Measurements from ENCODE around the gene CHST3.
"Not testable (repeated sequence)": the region's sequence is repeated elsewhere in the genome, so short reads cannot be mapped to it uniquely, and the experiment has no call there.

The CHST3 gene

DNA sequence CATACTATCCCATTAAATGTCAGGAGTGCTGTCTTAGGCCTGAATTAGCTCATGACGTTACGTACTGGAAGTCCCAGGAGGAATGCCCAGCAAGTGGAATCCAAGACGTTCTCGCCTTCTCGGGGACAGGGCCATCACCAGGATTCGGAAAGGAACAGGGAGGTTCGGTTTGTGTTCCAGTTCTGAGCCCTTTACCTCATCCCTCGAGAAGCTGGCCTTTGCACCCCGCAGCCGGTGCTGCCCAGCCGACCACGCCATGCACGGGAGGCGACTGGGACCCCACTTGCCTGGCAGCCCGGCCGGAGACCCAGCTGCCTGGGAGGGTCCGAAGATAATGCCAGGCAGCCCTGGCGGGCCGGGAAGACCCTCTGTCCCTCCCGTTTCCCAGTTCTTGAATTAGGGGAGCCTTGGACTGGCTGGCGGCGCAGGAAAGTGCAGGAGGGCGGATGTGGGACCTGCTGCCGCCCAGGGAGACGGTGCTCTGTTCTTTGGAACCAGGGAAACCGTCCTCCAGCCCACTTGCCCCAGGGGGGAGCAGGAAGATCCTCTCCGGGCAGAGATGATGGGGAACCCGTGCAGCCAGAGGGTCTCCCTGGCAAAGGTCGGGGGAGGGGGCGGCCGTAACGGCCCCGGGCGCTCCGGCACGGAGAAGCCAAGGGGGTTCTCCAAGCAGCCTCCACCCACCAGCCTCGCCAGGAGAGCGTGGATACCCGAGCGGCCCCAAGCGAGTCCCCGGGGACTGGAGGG, 671 bp upstream of the CHST3 start:
- Histone ChIP-seq H3K36me3 (no peaks in the 10 kb centered on the region), H3K27me3 (peaks cover 98% of the 10 kb centered on the region), H3K27ac (no peak overlapping the region), H3K4me1 (ENCODE audit: control insufficient read depth in 1 of 2, insufficient read depth in 1 of 2, low read depth in 1 of 2, low read length in 1 of 2) (peaks cover 0 to 4% of the 10 kb centered on the region in 2 experiments), H3K4me3 (ENCODE audit: low read depth in 1 of 2, low read length in 1 of 2) (no peak overlapping the region), H3K9me3 (no peaks in the 10 kb centered on the region)
- TF ChIP-seq, protein P1, sequence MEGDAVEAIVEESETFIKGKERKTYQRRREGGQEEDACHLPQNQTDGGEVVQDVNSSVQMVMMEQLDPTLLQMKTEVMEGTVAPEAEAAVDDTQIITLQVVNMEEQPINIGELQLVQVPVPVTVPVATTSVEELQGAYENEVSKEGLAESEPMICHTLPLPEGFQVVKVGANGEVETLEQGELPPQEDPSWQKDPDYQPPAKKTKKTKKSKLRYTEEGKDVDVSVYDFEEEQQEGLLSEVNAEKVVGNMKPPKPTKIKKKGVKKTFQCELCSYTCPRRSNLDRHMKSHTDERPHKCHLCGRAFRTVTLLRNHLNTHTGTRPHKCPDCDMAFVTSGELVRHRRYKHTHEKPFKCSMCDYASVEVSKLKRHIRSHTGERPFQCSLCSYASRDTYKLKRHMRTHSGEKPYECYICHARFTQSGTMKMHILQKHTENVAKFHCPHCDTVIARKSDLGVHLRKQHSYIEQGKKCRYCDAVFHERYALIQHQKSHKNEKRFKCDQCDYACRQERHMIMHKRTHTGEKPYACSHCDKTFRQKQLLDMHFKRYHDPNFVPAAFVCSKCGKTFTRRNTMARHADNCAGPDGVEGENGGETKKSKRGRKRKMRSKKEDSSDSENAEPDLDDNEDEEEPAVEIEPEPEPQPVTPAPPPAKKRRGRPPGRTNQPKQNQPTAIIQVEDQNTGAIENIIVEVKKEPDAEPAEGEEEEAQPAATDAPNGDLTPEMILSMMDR (IDR thresholded peaks at IDR 0.05) = no peak

DNA sequence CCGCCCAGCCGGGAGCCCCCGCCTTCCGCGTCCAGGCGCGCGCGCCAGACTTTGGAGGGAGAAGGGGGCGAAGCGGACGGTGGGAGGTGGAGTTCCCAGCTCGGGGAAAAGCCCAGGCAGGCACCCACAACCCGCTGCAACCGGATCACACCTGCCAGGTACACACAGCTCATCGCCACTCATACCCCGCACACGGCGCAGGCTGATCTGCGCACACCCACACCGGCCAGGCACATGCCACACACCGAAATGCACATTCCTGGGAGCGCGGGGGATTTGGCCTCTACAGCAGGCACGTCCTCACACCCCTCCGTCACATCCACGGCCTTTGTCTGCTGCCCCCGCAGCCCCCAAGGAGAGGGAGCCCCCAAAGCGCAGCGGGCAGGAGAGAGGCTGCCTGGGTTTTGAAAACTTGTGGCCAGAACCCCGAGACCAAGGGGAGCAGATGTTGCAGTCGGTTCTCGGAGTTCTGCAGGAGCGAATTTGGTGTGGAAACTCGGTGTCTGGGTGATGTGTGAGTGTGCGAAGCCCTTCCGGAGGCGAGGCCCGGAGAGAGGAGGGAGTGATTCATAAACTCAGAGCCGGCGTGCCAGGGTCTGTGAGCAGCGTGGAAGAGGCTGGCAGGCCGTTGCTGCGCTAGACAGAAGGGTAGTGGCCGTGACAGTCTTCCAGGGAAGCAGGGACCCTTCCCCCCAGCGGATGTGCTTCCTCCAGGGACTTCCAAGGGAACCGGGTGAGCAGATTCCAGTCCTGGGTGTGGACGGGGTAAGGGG, 734 bp downstream of the CHST3 start:
- Histone ChIP-seq H3K36me3 (no peaks in the 10 kb centered on the region), H3K27ac (no peak overlapping the region), H3K4me3 (ENCODE audit: low read depth in 1 of 2, low read length in 1 of 2) (no peak overlapping the region), H3K4me1 (ENCODE audit: control insufficient read depth in 1 of 2, insufficient read depth in 1 of 2, low read depth in 1 of 2, low read length in 1 of 2) (peaks cover 0 to 4% of the 10 kb centered on the region in 2 experiments), H3K27me3 (peaks cover 95% of the 10 kb centered on the region), H3K9me3 (no peaks in the 10 kb centered on the region)
- TF ChIP-seq, protein P1 (IDR thresholded peaks at IDR 0.05) = no peak

- peaks cover 0 to 4% of the 10 kb centered on the region in 2 experiments for H3K4me1 ChIP-seq (ENCODE audit: control insufficient read depth in 1 of 2, insufficient read depth in 1 of 2, low read depth in 1 of 2, low read length in 1 of 2)
- H3K27me3 ChIP-seq = peaks cover 88% of the 10 kb centered on the region
- H3K36me3 ChIP-seq = no peaks in the 10 kb centered on the region
- H3K9me3 ChIP-seq = no peaks in the 10 kb centered on the region
- TF ChIP-seq, protein P1 (IDR thresholded peaks at IDR 0.05) = no peak
- H3K4me3 ChIP-seq (ENCODE audit: low read depth in 1 of 2, low read length in 1 of 2) = no peak overlapping the region
- H3K27ac ChIP-seq = no peak overlapping the region
Measured at GRCh38 chr10:71965623-71966022, 1.4 kb downstream of the CHST3 start.

- H3K4me1 ChIP-seq (ENCODE audit: control insufficient read depth in 1 of 2, insufficient read depth in 1 of 2, low read depth in 1 of 2, low read length in 1 of 2) = peaks cover 0 to 4% of the 10 kb centered on the region in 2 experiments
- peaks cover 81% of the 10 kb centered on the region for H3K27me3 ChIP-seq
- H3K27ac ChIP-seq = no peak overlapping the region
- no peaks in the 10 kb centered on the region for H3K9me3 ChIP-seq
- no peaks in the 10 kb centered on the region for H3K36me3 ChIP-seq
- H3K4me3 ChIP-seq (ENCODE audit: low read depth in 1 of 2, low read length in 1 of 2) = no peak overlapping the region
- TF ChIP-seq, protein P1 (IDR thresholded peaks at IDR 0.05) = no peak
Measured at GRCh38 chr10:71966046-71967004, 2.1 kb downstream of the CHST3 start.

GRCh38 chr10:71967958-71968357, 3.8 kb downstream of the CHST3 start:
- H3K4me3 ChIP-seq (ENCODE audit: low read depth in 1 of 2, low read length in 1 of 2); H3K27ac ChIP-seq; H3K36me3 ChIP-seq; H3K9me3 ChIP-seq; H3K4me1 ChIP-seq (ENCODE audit: control insufficient read depth in 1 of 2, insufficient read depth in 1 of 2, low read depth in 1 of 2, low read length in 1 of 2): not testable (repeated sequence)
- peaks cover 64% of the 10 kb centered on the region for H3K27me3 ChIP-seq

Data from neutrophil (primary cell).